Measurements from ENCODE around the gene BATF3.
"Not testable (repeated sequence)": the region's sequence is repeated elsewhere in the genome, so short reads cannot be mapped to it uniquely, and the experiment has no call there.

The BATF3 gene

GRCh38 chr1:212684076-212684475, 15.6 kb downstream of the BATF3 start:
- no peak for DNase-seq

GRCh38 chr1:212683357-212683722, 16.3 kb downstream of the BATF3 start:
- peak; percentile 32 to 71 for DNase-seq

- DNase-seq, result no peak
Observed at GRCh38 chr1:212680680-212681389, 18.8 kb downstream of the BATF3 start.

GRCh38 chr1:212678456-212679410, 20.9 kb downstream of the BATF3 start:
- DNase-seq, result no peak

- DNase-seq, result no peak
Observed at GRCh38 chr1:212677573-212677972, 22.1 kb downstream of the BATF3 start.

GRCh38 chr1:212677136-212677535, 22.5 kb downstream of the BATF3 start:
- DNase-seq, result no peak

GRCh38 chr1:212675675-212676074, 24.0 kb downstream of the BATF3 start:
- DNase-seq, result no peak

GRCh38 chr1:212674872-212675271, 24.8 kb downstream of the BATF3 start:
- DNase-seq, result no peak

- DNase-seq, result peak; percentile 24 to 74
Observed at GRCh38 chr1:212671342-212672031, 28.2 kb downstream of the BATF3 start.

GRCh38 chr1:212670882-212671281, 28.8 kb downstream of the BATF3 start:
- no peak for DNase-seq

- DNase-seq, result no peak
Observed at GRCh38 chr1:212670301-212670700, 29.3 kb downstream of the BATF3 start.

- DNase-seq, result no peak
Observed at GRCh38 chr1:212669600-212669999, 30.0 kb downstream of the BATF3 start.

- no peak for DNase-seq
Observed at GRCh38 chr1:212669102-212669501, 30.5 kb downstream of the BATF3 start.

- DNase-seq, result no peak
Observed at GRCh38 chr1:212668477-212668876, 31.2 kb downstream of the BATF3 start.

- peak; percentile 16 to 61 for DNase-seq
Observed at GRCh38 chr1:212667223-212668139, 32.2 kb downstream of the BATF3 start.

- no peak for DNase-seq
Observed at GRCh38 chr1:212666116-212666775, 33.4 kb downstream of the BATF3 start.

GRCh38 chr1:212665241-212666115, 34.2 kb downstream of the BATF3 start:
- DNase-seq, result peak; percentile 74 to 76

- DNase-seq, result no peak
Observed at GRCh38 chr1:212664409-212665199, 35.0 kb downstream of the BATF3 start.

- not testable (repeated sequence) for DNase-seq
Observed at GRCh38 chr1:212658250-212658649, 41.4 kb downstream of the BATF3 start.

- DNase-seq, result no peak
Observed at GRCh38 chr1:212656730-212657129, 42.9 kb downstream of the BATF3 start.
